Activated CD4-positive, CD25-positive, alpha-beta regulatory T cell treated with anti-CD3 and anti-CD28 coated beads, Interleukin-2, amount 50 U/mL, for 24 hours (primary cell): ENCODE results near the gene PTRH2.
A peak's percentile ranks its signal among the peaks of the same experiment; 100 is the strongest.
"Not testable (repeated sequence)": the region's sequence is repeated elsewhere in the genome, so short reads cannot be mapped to it uniquely, and the experiment has no call there.

Source experiments
- ATAC-seq, 2 donors: fragments of 150-1000 bp; cut with Tn5 transposase; one replicate each; pipeline ENCODE4 v1.10.0; 2021; ENCODE audit warnings: mild to moderate bottlenecking in 1 of 2, moderate library complexity in 1 of 2

PTRH2 gene

GRCh38 chr17:59707149-59707970 lies at the start of gene PTRH2, which contains the start of gene VMP1:
Gene PTRH2 (minus strand): TSS chr17:59707430. CDS start chr17:59697978, 9,452 bp downstream.
Gene VMP1 (plus strand): TSS chr17:59707654. CDS start chr17:59731447, 23,793 bp downstream.
- peak; percentile 99 for ATAC-seq

- no peak for ATAC-seq
Observed at GRCh38 chr17:59756236-59756818, 49.1 kb upstream of the PTRH2 start.

GRCh38 chr17:59755069-59755468 lies 47.8 kb upstream of the PTRH2 start:
- not testable (repeated sequence) for ATAC-seq

- peak; percentile 64 to 66 for ATAC-seq
Observed at GRCh38 chr17:59754552-59754951, 47.3 kb upstream of the PTRH2 start.

- ATAC-seq = peak; percentile 63 to 66
Observed at GRCh38 chr17:59753522-59754467, 46.6 kb upstream of the PTRH2 start.

GRCh38 chr17:59752922-59753321 lies 45.7 kb upstream of the PTRH2 start:
- peak in 1 of 2 donors; percentile 31 for ATAC-seq

- no peak for ATAC-seq
Observed at GRCh38 chr17:59752446-59752845, 45.2 kb upstream of the PTRH2 start.

GRCh38 chr17:59751955-59752413 lies 44.8 kb upstream of the PTRH2 start:
- ATAC-seq = peak; percentile 33 to 50

- no peak for ATAC-seq
Observed at GRCh38 chr17:59748591-59748990, 41.4 kb upstream of the PTRH2 start.

- peak; percentile 51 to 78 for ATAC-seq
Observed at GRCh38 chr17:59746849-59747445, 39.7 kb upstream of the PTRH2 start.

GRCh38 chr17:59745040-59745439 lies 37.8 kb upstream of the PTRH2 start:
- no peak for ATAC-seq

- no peak for ATAC-seq
Observed at GRCh38 chr17:59743842-59744241, 36.6 kb upstream of the PTRH2 start.

GRCh38 chr17:59737324-59737723 lies 30.1 kb upstream of the PTRH2 start:
- no peak for ATAC-seq

- no peak for ATAC-seq
Observed at GRCh38 chr17:59734226-59734625, 27.0 kb upstream of the PTRH2 start.

- ATAC-seq = no peak
Observed at GRCh38 chr17:59733697-59734096, 26.5 kb upstream of the PTRH2 start.

GRCh38 chr17:59730268-59730834 lies 23.1 kb upstream of the PTRH2 start:
- ATAC-seq = no peak

- no peak for ATAC-seq
Observed at GRCh38 chr17:59727817-59728533, 20.7 kb upstream of the PTRH2 start.

GRCh38 chr17:59725691-59726090 lies 18.5 kb upstream of the PTRH2 start:
- no peak for ATAC-seq

GRCh38 chr17:59723607-59724006 lies 16.4 kb upstream of the PTRH2 start:
- ATAC-seq = no peak

GRCh38 chr17:59723041-59723440 lies 15.8 kb upstream of the PTRH2 start:
- no peak for ATAC-seq

- ATAC-seq = no peak
Observed at GRCh38 chr17:59722623-59723022, 15.4 kb upstream of the PTRH2 start.
